ENCODE measurements around the gene DEFB128. TPM values are rescaled to one million over a fixed set of nuclear protein-coding genes. Genes with fewer than 3 reads are reported as not detected.

DEFB128 gene
- total RNA-seq, 2 donors from 2014 or later = not detected

DNA sequence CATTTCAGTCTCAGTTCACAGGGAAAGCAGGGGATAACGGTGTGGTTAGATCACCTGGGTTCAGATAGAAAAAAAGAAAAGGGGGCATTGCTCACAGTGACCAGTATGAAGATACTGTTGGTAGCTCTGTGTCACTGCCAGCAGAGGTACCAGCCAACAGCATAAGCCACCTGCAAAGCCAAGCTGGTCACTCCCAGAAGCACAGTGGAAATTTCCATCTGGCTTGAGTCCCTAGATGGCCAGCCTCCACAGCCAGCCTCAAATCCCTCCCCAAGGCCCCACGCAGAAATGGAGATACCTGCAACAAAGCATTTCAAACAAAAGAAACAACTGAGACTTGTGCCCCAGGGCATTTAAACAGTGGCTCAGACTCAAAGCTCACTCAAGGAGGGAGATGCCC lies 20.6 kb downstream of the DEFB128 start:
- ATAC-seq (no peak), DNase-seq (no peak)
- intact Hi-C loops (cut with DNase I) = no loop called here

DNA sequence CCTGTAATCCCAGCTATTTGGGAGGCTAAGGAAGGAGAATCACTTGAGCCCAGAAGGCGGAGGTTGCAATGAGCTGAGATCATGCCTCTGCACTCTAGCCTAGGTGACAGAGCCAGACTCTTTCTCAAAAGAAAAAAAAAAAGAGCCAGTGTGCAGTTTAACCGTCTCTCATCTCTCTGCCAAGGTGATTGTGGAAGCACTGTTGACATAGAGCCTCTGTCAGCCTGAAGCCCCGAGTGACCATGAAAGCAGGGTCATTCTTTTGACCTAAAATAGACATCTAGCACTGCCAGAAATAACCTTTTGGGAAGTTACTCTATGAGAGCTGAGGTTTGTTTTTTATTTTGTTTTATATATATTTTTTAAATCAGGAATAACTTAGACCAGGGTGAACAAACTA lies 24.9 kb downstream of the DEFB128 start:
- intact Hi-C loops (cut with DNase I) = no loop called here
- ATAC-seq = no peak
- DNase-seq = no peak

DNA sequence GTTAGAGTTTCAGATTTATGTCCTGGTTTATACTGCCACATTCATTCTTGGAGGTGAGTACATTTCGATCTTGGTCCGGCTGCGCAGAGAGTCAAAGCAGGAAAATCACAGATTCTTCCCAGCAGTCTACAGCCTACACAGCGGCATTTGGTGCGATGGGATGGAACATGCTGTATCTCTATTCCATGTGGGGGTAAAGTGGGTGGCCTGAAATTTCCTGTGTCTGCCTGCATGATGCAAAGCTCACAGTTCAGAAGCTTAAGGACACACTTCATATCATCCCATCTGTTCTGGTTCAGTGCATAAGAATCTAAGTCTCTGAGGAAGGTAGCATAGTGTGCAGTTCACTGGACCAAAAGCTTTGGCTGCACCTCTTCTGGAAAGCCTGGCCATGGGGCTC lies 32.4 kb downstream of the DEFB128 start, which contains the start of gene DEFB127:
Gene DEFB127 (plus strand): TSS at position 301 of the 400 bp plus-strand sequence. CDS start 91 bp downstream, at position 392.
- DNase-seq (no peak), ATAC-seq (no peak)
- intact Hi-C loops (cut with DNase I) = no loop called here

DNA sequence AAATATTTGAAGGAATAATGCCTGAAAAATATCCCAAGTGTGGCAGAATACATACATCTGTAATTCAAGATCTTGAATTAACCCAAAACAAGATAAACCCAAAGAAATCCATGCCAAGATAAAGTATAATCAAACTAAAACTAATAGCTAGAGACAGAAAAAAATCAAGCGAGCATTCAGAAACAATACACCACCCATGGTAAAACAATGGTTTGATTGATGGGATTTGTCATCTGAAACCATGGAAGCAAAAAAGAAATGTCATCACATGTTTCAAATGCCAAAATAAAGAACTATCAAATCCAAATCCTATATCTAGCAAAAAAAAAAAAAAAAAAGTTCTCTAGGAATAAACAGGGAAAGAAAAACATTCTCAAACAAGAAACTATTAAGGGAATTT lies 37.4 kb downstream of the DEFB128 start:
- no peak for ATAC-seq
- intact Hi-C loops (cut with DNase I) = no loop called here
- no peak for DNase-seq

DNA sequence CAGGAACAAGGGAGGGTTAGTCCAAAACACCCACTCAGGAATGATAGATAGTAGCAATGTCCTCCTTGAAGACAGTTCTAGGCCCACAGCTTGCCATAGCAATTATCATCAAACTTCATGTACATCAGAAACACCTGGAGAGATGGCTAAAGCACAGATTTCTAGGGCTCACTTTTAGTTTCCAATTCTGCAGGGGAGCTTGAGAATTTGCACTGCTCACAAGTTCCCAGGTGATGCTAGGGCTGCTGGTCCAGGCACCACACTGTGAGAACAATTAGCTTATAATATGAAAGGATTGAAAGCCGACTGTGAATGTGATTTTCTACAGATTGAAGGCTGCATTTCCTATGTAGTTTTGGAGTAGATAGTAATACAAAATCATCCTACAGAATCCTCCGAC lies 43.6 kb downstream of the DEFB128 start:
- no peak for ATAC-seq

DNA sequence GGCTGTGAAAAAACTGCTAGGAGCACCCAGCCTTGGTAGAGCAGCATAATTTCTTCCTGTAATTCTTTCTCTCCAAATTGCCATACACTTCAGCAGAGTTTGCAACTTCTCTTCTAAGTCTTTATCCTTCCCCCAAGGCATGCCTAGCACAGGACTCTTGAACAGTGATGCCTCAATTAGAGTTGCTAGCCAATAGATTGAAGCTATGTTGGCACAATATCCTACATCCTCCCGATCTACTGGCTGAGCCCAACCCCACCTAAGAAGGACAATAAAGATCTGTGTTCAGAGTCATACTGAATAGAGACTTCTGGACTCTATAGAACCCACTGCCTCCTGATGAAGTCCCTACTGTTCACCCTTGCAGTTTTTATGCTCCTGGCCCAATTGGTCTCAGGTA lies 47.2 kb downstream of the DEFB128 start, which contains the start of gene DEFB126:
Gene DEFB126 (plus strand): TSS at position 301 of the 400 bp plus-strand sequence. CDS start 39 bp downstream, at position 340.
- ATAC-seq = no peak
- no peak for DNase-seq
- intact Hi-C loops (cut with DNase I) = no loop called here

More for the DNA sequence above, 43.6 kb downstream of the DEFB128 start:
- no peak for DNase-seq
- intact Hi-C loops (cut with DNase I) = no loop called here

Other genes starting within 250 kb of the DEFB128 start
- not detected for gene DEFB125, start 102.0 kb downstream of the DEFB128 start, total RNA-seq
- gene DEFB126, start 47.1 kb downstream of the DEFB128 start, total RNA-seq = not detected
- gene DEFB127, start 32.3 kb downstream of the DEFB128 start, total RNA-seq = not detected
- gene DEFB129, start 37.5 kb upstream of the DEFB128 start, total RNA-seq = not detected
- gene DEFB132, start 68.0 kb upstream of the DEFB128 start, total RNA-seq = under 1 TPM in 1 of 2 donors, not detected in 1; 0.32 TPM
- gene C20orf96, start 101.0 kb upstream of the DEFB128 start, total RNA-seq = 1 to 10 TPM; 5.5 to 7.2 TPM
- 10 to 100 TPM; 11.0 to 12.2 TPM for gene ZCCHC3, start 107.9 kb upstream of the DEFB128 start, total RNA-seq
- 10 to 100 TPM in 1 of 2 donors, 1 to 10 TPM in 1; 8.1 to 11.6 TPM for gene SOX12, start 135.8 kb upstream of the DEFB128 start, total RNA-seq
- 10 to 100 TPM; 20.6 to 34.9 TPM for gene NRSN2, start 157.4 kb upstream of the DEFB128 start, total RNA-seq
- gene TRIB3, start 191.0 kb upstream of the DEFB128 start, total RNA-seq = 1 to 10 TPM; 1.4 to 3.4 TPM
- gene RBCK1, start 218.6 kb upstream of the DEFB128 start, total RNA-seq = 10 to 100 TPM; 41.6 to 43.5 TPM